GM10266 (cell line): Measurements from ENCODE around the gene ZNF768.
"Not testable (repeated sequence)": the region's sequence is repeated elsewhere in the genome, so short reads cannot be mapped to it uniquely, and the experiment has no call there.

ENCODE experiments used
- DNase-seq: peaks from one replicate; pipeline ENCODE4 v3.0.0; 2012; ENCODE audit errors: extremely low spot score
- TF ChIP-seq, protein P1 (sequence below): IDR thresholded peaks from 2 replicates; pipeline ENCODE4 v1.5.1; 2012; ENCODE audit warnings: mild to moderate bottlenecking, low read depth; ENCODE audit not compliant: control insufficient read depth, insufficient read depth; ENCODE audit errors: missing control alignments

The ZNF768 gene

DNA sequence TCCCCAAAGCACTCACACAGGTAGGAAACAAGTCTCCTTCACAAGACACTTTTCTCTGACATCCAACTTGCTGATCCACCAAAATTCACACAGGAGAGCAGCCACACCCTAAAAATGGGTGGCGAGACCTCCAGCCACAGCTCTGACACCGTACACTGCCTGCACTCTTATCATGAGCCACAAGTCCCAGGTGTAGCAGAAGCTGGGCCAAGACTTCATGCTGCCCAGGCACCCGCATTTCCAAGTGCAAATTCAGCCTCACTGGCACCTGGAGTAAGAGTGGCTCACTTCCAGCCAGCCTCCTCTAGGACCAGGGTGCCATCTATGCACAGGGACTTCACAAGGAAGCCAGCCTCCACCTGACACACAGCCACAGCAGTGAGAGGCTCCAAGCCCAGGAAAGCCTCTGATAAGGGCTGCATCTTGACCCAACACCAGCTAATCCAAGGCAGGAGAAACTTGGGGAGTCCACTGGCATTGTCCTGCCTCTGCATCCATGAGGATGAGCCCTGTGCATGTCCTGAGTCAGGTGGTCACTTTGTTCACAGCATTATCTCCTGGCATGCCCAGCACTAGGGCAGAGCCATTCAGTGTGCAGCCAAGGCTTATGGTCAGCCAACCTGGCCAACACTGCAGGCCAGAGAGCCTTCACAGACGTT is 2.6 kb upstream of the ZNF768 start:
- TF ChIP-seq, protein P1, sequence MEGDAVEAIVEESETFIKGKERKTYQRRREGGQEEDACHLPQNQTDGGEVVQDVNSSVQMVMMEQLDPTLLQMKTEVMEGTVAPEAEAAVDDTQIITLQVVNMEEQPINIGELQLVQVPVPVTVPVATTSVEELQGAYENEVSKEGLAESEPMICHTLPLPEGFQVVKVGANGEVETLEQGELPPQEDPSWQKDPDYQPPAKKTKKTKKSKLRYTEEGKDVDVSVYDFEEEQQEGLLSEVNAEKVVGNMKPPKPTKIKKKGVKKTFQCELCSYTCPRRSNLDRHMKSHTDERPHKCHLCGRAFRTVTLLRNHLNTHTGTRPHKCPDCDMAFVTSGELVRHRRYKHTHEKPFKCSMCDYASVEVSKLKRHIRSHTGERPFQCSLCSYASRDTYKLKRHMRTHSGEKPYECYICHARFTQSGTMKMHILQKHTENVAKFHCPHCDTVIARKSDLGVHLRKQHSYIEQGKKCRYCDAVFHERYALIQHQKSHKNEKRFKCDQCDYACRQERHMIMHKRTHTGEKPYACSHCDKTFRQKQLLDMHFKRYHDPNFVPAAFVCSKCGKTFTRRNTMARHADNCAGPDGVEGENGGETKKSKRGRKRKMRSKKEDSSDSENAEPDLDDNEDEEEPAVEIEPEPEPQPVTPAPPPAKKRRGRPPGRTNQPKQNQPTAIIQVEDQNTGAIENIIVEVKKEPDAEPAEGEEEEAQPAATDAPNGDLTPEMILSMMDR, result no peak

DNA sequence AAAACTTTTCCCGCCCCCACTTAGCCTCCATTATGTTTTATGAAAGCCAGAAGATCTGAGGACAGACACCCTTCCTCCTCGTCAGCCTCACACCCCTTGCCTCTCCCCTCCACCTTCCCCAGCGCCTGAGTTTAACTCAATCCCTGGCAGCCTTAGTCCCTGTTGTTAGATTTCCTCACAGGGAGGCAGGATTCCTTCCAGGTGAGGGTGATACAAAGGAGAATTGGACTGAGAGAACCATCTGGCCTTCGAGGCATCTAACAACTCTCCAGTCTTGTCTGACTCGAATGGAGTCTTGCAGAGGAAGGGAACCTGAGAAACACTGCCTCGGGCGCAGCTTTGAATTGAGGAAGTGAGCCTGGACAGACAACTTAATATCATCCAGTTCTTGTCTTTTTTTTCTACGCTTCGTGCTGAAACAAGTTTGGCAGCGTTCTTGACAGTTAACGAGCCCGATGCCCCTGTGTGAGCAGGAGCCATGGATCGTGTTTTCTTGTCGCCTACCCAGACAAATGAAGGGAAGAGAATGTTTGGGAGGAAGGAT is 1.3 kb upstream of the ZNF768 start:
- peak; percentile 76 for DNase-seq
- TF ChIP-seq, protein P1, result no peak

More for the DNA sequence above, 2.6 kb upstream of the ZNF768 start:
- DNase-seq, result no peak

DNA sequence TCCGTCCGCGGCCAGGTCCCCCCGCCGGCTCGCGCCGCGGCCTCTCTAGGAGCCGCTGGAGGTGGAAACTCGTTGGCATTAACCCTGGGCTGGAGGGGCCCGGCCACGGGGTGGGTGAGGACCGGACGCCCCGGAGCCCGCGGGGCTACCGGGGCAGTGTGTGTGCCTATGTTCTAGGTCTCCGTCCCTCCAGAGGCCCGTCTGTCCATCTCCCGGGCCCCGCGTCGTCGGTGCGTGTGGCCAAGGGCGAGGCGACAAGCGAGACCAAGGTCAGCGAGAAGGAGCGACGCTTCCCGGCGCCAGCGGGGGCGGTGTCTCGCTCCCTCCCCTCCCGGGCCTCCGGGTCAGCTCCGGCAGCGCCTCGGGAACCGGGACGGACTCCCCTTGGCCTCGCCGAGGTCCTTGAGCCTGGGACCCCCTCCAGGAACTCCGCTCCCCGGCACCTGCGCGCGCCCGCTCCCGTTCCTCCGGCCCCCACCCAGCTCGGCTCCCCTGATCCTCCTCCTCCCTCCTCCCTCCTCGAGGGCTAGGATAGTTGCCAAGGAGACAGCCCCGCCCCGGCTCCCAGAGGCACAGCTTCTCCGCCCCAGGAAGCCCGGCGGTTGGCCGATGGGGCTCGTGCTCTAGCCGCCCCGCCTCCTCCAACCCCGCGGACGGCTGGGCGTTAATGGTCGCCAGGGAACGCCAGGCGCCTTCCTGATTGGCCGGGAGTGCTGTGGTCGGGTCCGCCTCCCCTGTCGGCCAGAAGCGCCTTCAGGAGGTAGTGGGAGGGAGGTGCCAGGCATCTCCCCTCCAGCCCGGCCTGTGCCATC is 663 bp upstream of the ZNF768 start:
- DNase-seq, result peak; percentile 98
- TF ChIP-seq, protein P1, result peak; percentile 1

DNA sequence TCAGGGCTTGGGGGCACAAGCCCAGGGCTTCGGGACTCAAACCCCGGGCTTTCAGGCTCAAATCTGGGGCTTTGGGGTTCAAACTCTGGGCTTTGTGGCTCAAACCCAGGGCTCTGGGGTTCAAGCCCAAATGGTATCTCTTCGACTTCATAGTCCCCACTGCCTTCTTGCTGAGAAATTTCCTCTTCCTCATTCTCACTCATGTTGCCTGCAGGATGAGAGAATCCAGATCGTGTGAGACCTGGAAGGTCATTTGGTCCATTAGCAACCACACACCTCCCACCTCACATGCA is 576 bp downstream of the ZNF768 start:
- TF ChIP-seq, protein P1, result no peak
- DNase-seq, result no peak

DNA sequence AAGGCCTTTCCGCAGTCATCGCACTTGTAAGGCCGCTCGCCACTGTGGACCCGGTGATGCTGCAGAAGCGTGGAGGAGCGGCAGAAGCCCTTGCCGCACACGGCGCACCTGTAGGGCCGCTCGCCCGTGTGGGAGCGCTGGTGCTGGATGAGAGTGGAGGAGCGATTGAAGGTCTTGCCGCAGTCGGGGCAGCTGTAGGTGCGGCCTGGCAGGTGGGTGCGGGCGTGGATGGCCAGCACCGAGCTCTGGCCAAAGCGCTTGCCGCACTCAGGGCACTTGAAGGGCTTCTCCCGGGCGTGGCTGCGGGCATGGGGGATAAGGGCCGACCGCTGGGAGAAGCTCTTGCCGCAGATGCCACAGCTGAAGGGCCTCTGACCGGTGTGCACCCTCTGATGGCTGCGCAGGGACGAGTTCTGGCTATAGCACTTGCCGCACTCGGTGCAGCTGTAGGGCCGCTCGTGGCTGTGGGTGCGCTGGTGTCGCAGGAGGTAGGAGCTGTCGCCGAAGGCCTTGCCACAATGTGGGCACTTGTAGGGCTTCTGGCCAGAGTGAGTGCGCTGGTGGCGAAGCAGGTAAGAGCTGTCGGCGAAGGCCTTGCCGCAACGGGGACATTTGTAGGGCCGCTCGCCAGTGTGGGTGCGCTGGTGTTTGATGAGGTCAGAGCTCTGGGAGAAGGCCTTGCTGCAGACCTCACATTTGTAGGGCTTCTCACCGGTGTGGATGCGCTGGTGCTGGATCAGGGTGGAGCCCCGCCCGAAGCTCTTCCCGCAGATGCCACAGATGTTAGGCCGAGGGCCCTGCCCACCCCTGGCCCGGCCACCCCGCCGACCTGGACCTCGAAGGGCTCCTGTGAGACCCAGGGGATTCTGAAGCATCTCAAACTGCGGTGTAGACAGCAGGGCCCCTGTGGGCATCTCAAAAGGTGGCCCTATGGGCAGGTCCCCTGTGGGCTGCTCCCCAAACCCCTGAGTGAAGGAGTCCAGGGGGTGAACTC is 1.5 kb downstream of the ZNF768 start:
- TF ChIP-seq, protein P1, result no peak
- no peak for DNase-seq

DNA sequence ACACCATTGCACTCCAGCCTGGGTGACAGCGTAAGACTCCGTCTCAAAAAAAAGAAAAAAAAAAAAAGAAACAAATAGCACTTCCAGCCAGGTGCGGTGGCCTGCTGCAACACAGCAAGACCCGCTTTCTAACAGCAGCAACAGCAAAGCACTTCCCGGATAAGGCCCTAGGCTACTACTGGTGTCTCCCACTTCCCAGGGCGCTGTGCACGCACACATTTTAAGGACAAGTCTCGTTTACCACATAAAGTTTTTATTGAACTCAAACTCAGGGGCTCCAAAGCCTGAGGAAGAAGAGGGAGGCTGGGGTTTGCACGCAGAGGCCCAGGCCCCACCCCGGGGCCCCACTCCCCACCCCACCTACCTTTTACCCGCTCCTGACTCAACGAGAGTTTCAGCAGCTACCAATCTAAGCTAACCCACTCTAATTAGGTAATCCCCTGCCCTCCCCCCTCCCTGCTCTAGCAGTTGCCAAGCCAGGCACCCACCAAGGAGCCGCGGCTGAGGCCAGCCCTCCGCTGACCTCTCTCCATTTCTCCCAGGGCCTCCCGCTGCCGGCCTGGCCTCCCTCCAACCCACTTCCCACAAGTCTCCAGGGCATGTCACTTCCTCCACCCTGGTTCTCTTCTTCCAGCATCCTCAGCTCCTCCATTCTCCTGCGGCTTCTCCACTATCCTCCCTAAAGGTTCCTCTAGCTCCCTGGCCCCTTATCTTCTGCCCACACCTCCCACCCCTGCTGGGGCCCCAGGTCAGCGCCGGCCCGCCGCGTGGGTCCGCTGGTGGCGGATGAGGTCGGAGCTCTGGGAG is 2.4 kb downstream of the ZNF768 start:
- TF ChIP-seq, protein P1, result no peak
- no peak for DNase-seq

DNA sequence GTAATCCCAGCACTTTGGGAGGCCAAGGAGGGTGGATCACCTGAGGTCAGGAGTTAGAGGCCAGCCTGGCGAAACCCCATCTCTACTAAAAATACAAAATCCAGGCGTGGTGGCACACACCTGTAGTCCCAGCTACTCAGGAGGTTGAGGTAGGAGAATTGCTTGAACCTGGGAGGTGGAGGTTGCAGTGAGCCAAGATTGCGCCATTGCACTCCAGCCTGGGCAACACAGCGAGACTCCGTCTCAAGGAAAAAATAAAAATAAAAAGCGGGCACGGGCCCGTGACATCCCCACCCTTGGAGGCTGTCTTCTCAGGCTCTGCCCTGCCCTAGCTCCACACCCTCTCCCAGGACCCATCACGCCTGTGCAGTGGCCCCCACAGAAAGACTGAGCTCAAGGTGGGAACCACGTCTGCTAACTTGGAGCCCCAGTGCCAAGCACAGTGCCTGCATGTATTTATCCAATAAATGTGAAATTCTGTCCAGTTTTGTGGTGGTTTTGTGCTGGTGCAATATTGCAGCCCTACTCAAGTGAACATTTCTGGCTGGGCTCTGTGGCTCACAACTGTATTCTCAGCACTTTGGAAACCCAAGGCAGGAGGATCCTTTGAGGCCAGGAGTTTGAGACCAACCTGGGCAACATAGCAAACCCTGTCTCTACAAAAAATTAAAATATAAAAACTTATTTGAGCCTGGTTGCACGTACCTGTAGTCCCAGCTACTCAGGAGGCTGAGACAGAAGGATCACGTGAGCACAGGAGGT is 3.5 kb downstream of the ZNF768 start:
- not testable (repeated sequence) for DNase-seq
